Panc1 (cell line): Measurements from ENCODE around the gene CRABP1. TPM values are rescaled to one million over a fixed set of nuclear protein-coding genes. Genes with fewer than 3 reads are reported as not detected.

Source experiments
- ATAC-seq: fragments of 200-7000 bp; cut with Tn5 transposase; 2 replicates; pipeline ENCODE4 v1.9.1; 2020; ENCODE audit warnings: mild to moderate bottlenecking, moderate library complexity
- BruUV-seq: library from RNA; stranded (reverse); fragments of 400-500 nt; replicated peaks from 2 replicates; lab custom pipeline; 2021; lab: Mats Ljungman, UMichigan
- CTCF ChIA-PET: fragments of 300-600 bp; sonication (Branson Sonifier 250); formaldehyde crosslinking; loops from one replicate; lab custom pipeline; 2022; ENCODE audit warnings: antibody characterized with exemption; lab: Charles Lee
- POLR2A ChIA-PET: fragments of 300-600 bp; sonication (Branson Sonifier 250); formaldehyde crosslinking; loops from one replicate; lab custom pipeline; 2022; ENCODE audit warnings: antibody characterized with exemption; lab: Charles Lee
- DNase-seq: peaks from one replicate; pipeline ENCODE4 v3.0.0-alpha.2; 2010; ENCODE audit warnings: low read depth, low spot score
- H3K27ac ChIP-seq: 2 replicates; pipeline ENCODE4 v1.5.1; 2011; ENCODE audit warnings: mild to moderate bottlenecking, low read length, inconsistent platforms
- H3K27me3 ChIP-seq: fragments of 200-500 bp; sonication (Bioruptor generic); 2 replicates; pipeline ENCODE4 v1.6.0; 2014; ENCODE audit warnings: low read length, inconsistent platforms; ENCODE audit not compliant: control insufficient read depth, insufficient read depth
- H3K36me3 ChIP-seq: fragments of 200-500 bp; sonication (Bioruptor generic); 2 replicates; pipeline ENCODE4 v1.5.1; 2014; ENCODE audit warnings: inconsistent platforms, mild to moderate bottlenecking, low read length, moderate library complexity; ENCODE audit not compliant: control insufficient read depth, insufficient read depth
- H3K4me1 ChIP-seq: 2 replicates; pipeline ENCODE4 v1.5.1; 2011; ENCODE audit warnings: inconsistent platforms, mild to moderate bottlenecking, low read length, moderate library complexity; ENCODE audit not compliant: control insufficient read depth, insufficient read depth
- H3K4me3 ChIP-seq, 2 experiments: 2 replicates each; pipeline ENCODE4 v1.5.1; 2011 to 2012; ENCODE audit warnings: low read depth in 2 of 2, low read length in 2 of 2, mild to moderate bottlenecking in 2 of 2, inconsistent platforms in 1 of 2, moderate library complexity in 1 of 2
- H3K9me3 ChIP-seq: fragments of 200-500 bp; sonication (Bioruptor generic); 2 replicates; pipeline ENCODE4 v1.5.1; 2014; ENCODE audit warnings: low read depth, mild to moderate bottlenecking, inconsistent platforms, low read length, moderate library complexity; ENCODE audit not compliant: control insufficient read depth, insufficient read depth
- POLR2AphosphoS5 ChIP-seq: IDR thresholded peaks from 2 replicates; pipeline ENCODE4 v1.6.1; 2012; ENCODE audit warnings: mild to moderate bottlenecking, low read depth, low read length, moderate library complexity
- REST ChIP-seq, 2 experiments: IDR thresholded peaks; 2 replicates each; pipeline ENCODE4 v1.6.1; 2011 to 2012; ENCODE audit warnings: low read depth in 2 of 2, control low read depth in 1 of 2, low read length in 1 of 2, mild to moderate bottlenecking in 1 of 2, moderate library complexity in 1 of 2; ENCODE audit not compliant: insufficient read depth in 1 of 2
- SIN3A ChIP-seq: IDR thresholded peaks from 2 replicates; pipeline ENCODE4 v1.6.1; 2012; ENCODE audit warnings: low read depth, mild to moderate bottlenecking, low read length, moderate library complexity, borderline replicate concordance; ENCODE audit not compliant: insufficient read depth
- TCF7L2 ChIP-seq: IDR thresholded peaks from 2 replicates; pipeline ENCODE4 v1.6.1; 2011; ENCODE audit warnings: mild to moderate bottlenecking, low read depth, low read length, inconsistent platforms
- in situ Hi-C: cut with HindIII; loops from 2 replicates; pipeline ENCODE4 v1.10.0; 2016; ENCODE audit warnings: low sequenced_read_pairs, low pct_unique_long_range_greater_than_20kb
- intact Hi-C: fragments of 100-400 bp; cut with micrococcal nuclease; formaldehyde crosslinking; loops from one replicate; pipeline ENCODE4 v1.10.0; 2022; ENCODE audit not compliant: unreplicated experiment
- total RNA-seq: library from RNA; stranded (reverse); gene quantifications from one replicate; pipeline ENCODE4 v1.2.1, GENCODE V29; 2021; ENCODE audit not compliant: unreplicated experiment
- TF ChIP-seq, protein P1 (sequence below): fragments of 450-650 bp; IDR thresholded peaks from 2 replicates; pipeline ENCODE4 v1.5.1; 2017; ENCODE audit warnings: mild to moderate bottlenecking

CRABP1 gene
- total RNA-seq, 1 experiment from 2014 or later: 6.7 TPM

DNA sequence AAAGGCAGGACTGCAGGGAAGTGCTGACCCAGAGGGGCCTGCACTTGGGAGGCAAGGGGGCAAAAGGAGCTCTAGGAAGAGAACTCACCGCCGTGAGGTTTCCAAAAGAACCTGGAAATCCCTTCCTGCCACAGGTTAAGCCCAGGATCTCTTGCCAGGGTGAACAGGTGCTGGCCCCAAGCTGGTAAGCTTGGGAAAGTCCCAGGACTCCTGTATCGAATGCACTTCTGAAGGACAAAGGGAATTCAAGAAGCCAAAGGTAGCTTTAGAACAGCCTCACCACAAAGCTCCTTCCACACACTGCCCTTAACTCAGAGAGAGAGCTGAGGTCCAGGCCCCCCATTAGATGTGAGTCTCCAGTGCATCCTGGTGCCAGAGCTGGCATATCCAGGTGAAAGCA, 28.9 kb upstream of the CRABP1 start:
- Histone ChIP-seq H3K9me3 (no peaks in the 10 kb centered on the region), H3K4me3 (no peak overlapping the region), H3K27ac (no peak overlapping the region; the same call in 1 of the 2 replicates), H3K27me3 (no peaks in the 10 kb centered on the region), H3K4me1 (peaks cover 5% of the 10 kb centered on the region), H3K36me3 (no peaks in the 10 kb centered on the region)
- ChIA-PET CTCF (interaction anchor here (0.6 to 2.0 kb wide), 3 partner anchors 104 to 189 kb away, joined by 4 to 9 read pairs (median 5); no protein-coding TSS in a partner anchor), POLR2A (interaction anchor here (0.5 to 1.0 kb wide), 2 partner anchors 12 to 561 kb away, joined by 5 read pairs; partner anchors contain the start of genes MORF4L1 and SKIC8)
- DNase-seq (no peak), ATAC-seq (no peak)
- in situ Hi-C loops: no loop called here
- no peak for TF ChIP-seq SIN3A
- TF ChIP-seq POLR2AphosphoS5: no peak
- TF ChIP-seq, protein P1, sequence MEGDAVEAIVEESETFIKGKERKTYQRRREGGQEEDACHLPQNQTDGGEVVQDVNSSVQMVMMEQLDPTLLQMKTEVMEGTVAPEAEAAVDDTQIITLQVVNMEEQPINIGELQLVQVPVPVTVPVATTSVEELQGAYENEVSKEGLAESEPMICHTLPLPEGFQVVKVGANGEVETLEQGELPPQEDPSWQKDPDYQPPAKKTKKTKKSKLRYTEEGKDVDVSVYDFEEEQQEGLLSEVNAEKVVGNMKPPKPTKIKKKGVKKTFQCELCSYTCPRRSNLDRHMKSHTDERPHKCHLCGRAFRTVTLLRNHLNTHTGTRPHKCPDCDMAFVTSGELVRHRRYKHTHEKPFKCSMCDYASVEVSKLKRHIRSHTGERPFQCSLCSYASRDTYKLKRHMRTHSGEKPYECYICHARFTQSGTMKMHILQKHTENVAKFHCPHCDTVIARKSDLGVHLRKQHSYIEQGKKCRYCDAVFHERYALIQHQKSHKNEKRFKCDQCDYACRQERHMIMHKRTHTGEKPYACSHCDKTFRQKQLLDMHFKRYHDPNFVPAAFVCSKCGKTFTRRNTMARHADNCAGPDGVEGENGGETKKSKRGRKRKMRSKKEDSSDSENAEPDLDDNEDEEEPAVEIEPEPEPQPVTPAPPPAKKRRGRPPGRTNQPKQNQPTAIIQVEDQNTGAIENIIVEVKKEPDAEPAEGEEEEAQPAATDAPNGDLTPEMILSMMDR: no peak
- no peak for TF ChIP-seq TCF7L2
- TF ChIP-seq REST (IDR thresholded peaks at IDR 0.05; ENCODE audit: insufficient read depth in 1 of 2, low read depth in 2 of 2, low read length in 1 of 2): no peak
- intact Hi-C loops: no loop called here
- no TSS peak for BruUV-seq

DNA sequence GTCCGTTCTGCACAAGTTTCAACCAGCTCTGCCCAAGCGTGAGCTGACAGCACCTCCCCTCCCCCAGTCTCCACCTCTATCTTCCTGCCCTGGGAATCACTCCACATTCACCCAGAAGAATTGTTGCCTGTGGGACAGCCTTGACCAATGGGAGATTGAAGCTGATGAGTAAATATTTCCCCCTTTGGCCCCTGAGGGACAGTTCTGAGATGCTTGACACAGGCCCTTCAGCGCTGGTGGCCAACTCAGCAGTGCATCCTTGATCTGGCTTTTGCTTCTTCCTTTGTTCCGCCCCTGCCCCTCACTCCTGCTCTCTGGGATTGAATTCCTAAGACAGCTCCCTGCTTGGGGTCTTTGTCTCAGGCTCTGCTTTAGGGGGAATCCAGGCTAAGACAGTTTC, 27.6 kb upstream of the CRABP1 start:
- in situ Hi-C loops (no loop called here), intact Hi-C loops (no loop called here)
- no peaks in the 10 kb centered on the region for H3K9me3 ChIP-seq
- no TSS peak for BruUV-seq
- ChIA-PET CTCF (no interaction called here), POLR2A (no interaction called here)
- ATAC-seq (no peak), DNase-seq (no peak)
- no peaks in the 10 kb centered on the region for H3K36me3 ChIP-seq
- peaks cover 5% of the 10 kb centered on the region for H3K4me1 ChIP-seq
- H3K27me3 ChIP-seq: no peaks in the 10 kb centered on the region
- no peak overlapping the region for H3K27ac ChIP-seq
- TF ChIP-seq TCF7L2 (no peak), SIN3A (no peak), POLR2AphosphoS5 (no peak), REST (IDR thresholded peaks at IDR 0.05; ENCODE audit: insufficient read depth in 1 of 2, low read depth in 2 of 2, low read length in 1 of 2) (no peak)
- TF ChIP-seq, protein P1: no peak
- no peak overlapping the region for H3K4me3 ChIP-seq
